ENCODE measurements around the gene STK38.

The STK38 gene

GRCh38 chr6:36515844-36516243, 31.4 kb downstream of the STK38 start:
- H3K27me3 ChIP-seq (ENCODE audit: control insufficient read depth, insufficient read depth, low read length): no peaks in the 10 kb centered on the region
- no peak overlapping the region for H3K27ac ChIP-seq (ENCODE audit: low read length)
- H3K36me3 ChIP-seq (ENCODE audit: control insufficient read depth, low read depth, low read length): peaks cover 36% of the 10 kb centered on the region
- H3K4me1 ChIP-seq (ENCODE audit: control insufficient read depth, low read depth, low read length): no peaks in the 10 kb centered on the region
- no peak overlapping the region for H3K9ac ChIP-seq (ENCODE audit: low read length)
- H3K4me3 ChIP-seq (ENCODE audit: low read length): no peak overlapping the region
- H3K9me3 ChIP-seq (ENCODE audit: control insufficient read depth, low read depth, low read length): no peaks in the 10 kb centered on the region

GRCh38 chr6:36514554-36515456, 32.5 kb downstream of the STK38 start:
- no peak overlapping the region for H3K9ac ChIP-seq (ENCODE audit: low read length)
- no peaks in the 10 kb centered on the region for H3K9me3 ChIP-seq (ENCODE audit: control insufficient read depth, low read depth, low read length)
- no peaks in the 10 kb centered on the region for H3K4me1 ChIP-seq (ENCODE audit: control insufficient read depth, low read depth, low read length)
- H3K36me3 ChIP-seq (ENCODE audit: control insufficient read depth, low read depth, low read length): peaks cover 26% of the 10 kb centered on the region
- H3K27ac ChIP-seq (ENCODE audit: low read length): no peak overlapping the region
- H3K27me3 ChIP-seq (ENCODE audit: control insufficient read depth, insufficient read depth, low read length): no peaks in the 10 kb centered on the region
- H3K4me3 ChIP-seq (ENCODE audit: low read length): no peak overlapping the region

GRCh38 chr6:36510365-36510764, 36.9 kb downstream of the STK38 start:
- H3K27me3 ChIP-seq (ENCODE audit: control insufficient read depth, insufficient read depth, low read length): no peaks in the 10 kb centered on the region
- no peaks in the 10 kb centered on the region for H3K4me1 ChIP-seq (ENCODE audit: control insufficient read depth, low read depth, low read length)
- H3K27ac ChIP-seq (ENCODE audit: low read length): no peak overlapping the region
- H3K36me3 ChIP-seq (ENCODE audit: control insufficient read depth, low read depth, low read length): peaks cover 16% of the 10 kb centered on the region
- no peak overlapping the region for H3K4me3 ChIP-seq (ENCODE audit: low read length)
- H3K9ac ChIP-seq (ENCODE audit: low read length): no peak overlapping the region
- no peaks in the 10 kb centered on the region for H3K9me3 ChIP-seq (ENCODE audit: control insufficient read depth, low read depth, low read length)

GRCh38 chr6:36508532-36508931, 38.7 kb downstream of the STK38 start:
- no peaks in the 10 kb centered on the region for H3K27me3 ChIP-seq (ENCODE audit: control insufficient read depth, insufficient read depth, low read length)
- no peaks in the 10 kb centered on the region for H3K4me1 ChIP-seq (ENCODE audit: control insufficient read depth, low read depth, low read length)
- H3K9ac ChIP-seq (ENCODE audit: low read length): no peak overlapping the region
- H3K27ac ChIP-seq (ENCODE audit: low read length): no peak overlapping the region
- no peaks in the 10 kb centered on the region for H3K9me3 ChIP-seq (ENCODE audit: control insufficient read depth, low read depth, low read length)
- no peak overlapping the region for H3K4me3 ChIP-seq (ENCODE audit: low read length)
- peaks cover 11% of the 10 kb centered on the region for H3K36me3 ChIP-seq (ENCODE audit: control insufficient read depth, low read depth, low read length)

- H3K27me3 ChIP-seq (ENCODE audit: control insufficient read depth, insufficient read depth, low read length): no peaks in the 10 kb centered on the region
- H3K27ac ChIP-seq (ENCODE audit: low read length): no peak overlapping the region
- no peak overlapping the region for H3K4me3 ChIP-seq (ENCODE audit: low read length)
- H3K4me1 ChIP-seq (ENCODE audit: control insufficient read depth, low read depth, low read length): no peaks in the 10 kb centered on the region
- H3K9me3 ChIP-seq (ENCODE audit: control insufficient read depth, low read depth, low read length): no peaks in the 10 kb centered on the region
- H3K9ac ChIP-seq (ENCODE audit: low read length): no peak overlapping the region
- peaks cover 11% of the 10 kb centered on the region for H3K36me3 ChIP-seq (ENCODE audit: control insufficient read depth, low read depth, low read length)
These were observed 40.7 kb downstream of the STK38 start for GRCh38 chr6:36506611-36507010.

GRCh38 chr6:36505744-36506534, 41.3 kb downstream of the STK38 start:
- Histone ChIP-seq H3K4me1 (ENCODE audit: control insufficient read depth, low read depth, low read length) (no peaks in the 10 kb centered on the region), H3K9ac (ENCODE audit: low read length) (no peak overlapping the region), H3K9me3 (ENCODE audit: control insufficient read depth, low read depth, low read length) (no peaks in the 10 kb centered on the region), H3K36me3 (ENCODE audit: control insufficient read depth, low read depth, low read length) (peaks cover 11% of the 10 kb centered on the region), H3K4me3 (ENCODE audit: low read length) (no peak overlapping the region), H3K27ac (ENCODE audit: low read length) (no peak overlapping the region), H3K27me3 (ENCODE audit: control insufficient read depth, insufficient read depth, low read length) (no peaks in the 10 kb centered on the region)

- Histone ChIP-seq H3K9me3 (ENCODE audit: control insufficient read depth, low read depth, low read length) (no peaks in the 10 kb centered on the region), H3K4me1 (ENCODE audit: control insufficient read depth, low read depth, low read length) (no peaks in the 10 kb centered on the region), H3K9ac (ENCODE audit: low read length) (no peak overlapping the region), H3K27ac (ENCODE audit: low read length) (no peak overlapping the region), H3K27me3 (ENCODE audit: control insufficient read depth, insufficient read depth, low read length) (no peaks in the 10 kb centered on the region), H3K36me3 (ENCODE audit: control insufficient read depth, low read depth, low read length) (peaks cover 11% of the 10 kb centered on the region), H3K4me3 (ENCODE audit: low read length) (no peak overlapping the region)
These were observed 42.3 kb downstream of the STK38 start for GRCh38 chr6:36504982-36505381.

GRCh38 chr6:36504181-36504580, 43.1 kb downstream of the STK38 start:
- no peaks in the 10 kb centered on the region for H3K4me1 ChIP-seq (ENCODE audit: control insufficient read depth, low read depth, low read length)
- no peak overlapping the region for H3K27ac ChIP-seq (ENCODE audit: low read length)
- no peaks in the 10 kb centered on the region for H3K9me3 ChIP-seq (ENCODE audit: control insufficient read depth, low read depth, low read length)
- H3K4me3 ChIP-seq (ENCODE audit: low read length): no peak overlapping the region
- peaks cover 11% of the 10 kb centered on the region for H3K36me3 ChIP-seq (ENCODE audit: control insufficient read depth, low read depth, low read length)
- H3K27me3 ChIP-seq (ENCODE audit: control insufficient read depth, insufficient read depth, low read length): no peaks in the 10 kb centered on the region
- no peak overlapping the region for H3K9ac ChIP-seq (ENCODE audit: low read length)

- no peak overlapping the region for H3K9ac ChIP-seq (ENCODE audit: low read length)
- no peak overlapping the region for H3K4me3 ChIP-seq (ENCODE audit: low read length)
- H3K9me3 ChIP-seq (ENCODE audit: control insufficient read depth, low read depth, low read length): no peaks in the 10 kb centered on the region
- no peaks in the 10 kb centered on the region for H3K27me3 ChIP-seq (ENCODE audit: control insufficient read depth, insufficient read depth, low read length)
- H3K27ac ChIP-seq (ENCODE audit: low read length): no peak overlapping the region
- peaks cover 20% of the 10 kb centered on the region for H3K36me3 ChIP-seq (ENCODE audit: control insufficient read depth, low read depth, low read length)
- H3K4me1 ChIP-seq (ENCODE audit: control insufficient read depth, low read depth, low read length): no peaks in the 10 kb centered on the region
These were observed 45.6 kb downstream of the STK38 start for GRCh38 chr6:36501686-36502085.

GRCh38 chr6:36499918-36500317, 47.4 kb downstream of the STK38 start:
- H3K27ac ChIP-seq (ENCODE audit: low read length): no peak overlapping the region
- no peaks in the 10 kb centered on the region for H3K9me3 ChIP-seq (ENCODE audit: control insufficient read depth, low read depth, low read length)
- no peaks in the 10 kb centered on the region for H3K27me3 ChIP-seq (ENCODE audit: control insufficient read depth, insufficient read depth, low read length)
- no peak overlapping the region for H3K4me3 ChIP-seq (ENCODE audit: low read length)
- H3K36me3 ChIP-seq (ENCODE audit: control insufficient read depth, low read depth, low read length): peaks cover 23% of the 10 kb centered on the region
- no peaks in the 10 kb centered on the region for H3K4me1 ChIP-seq (ENCODE audit: control insufficient read depth, low read depth, low read length)
- H3K9ac ChIP-seq (ENCODE audit: low read length): no peak overlapping the region

- Histone ChIP-seq H3K36me3 (ENCODE audit: control insufficient read depth, low read depth, low read length) (peaks cover 32% of the 10 kb centered on the region), H3K27ac (ENCODE audit: low read length) (no peak overlapping the region), H3K9me3 (ENCODE audit: control insufficient read depth, low read depth, low read length) (no peaks in the 10 kb centered on the region), H3K4me3 (ENCODE audit: low read length) (no peak overlapping the region), H3K4me1 (ENCODE audit: control insufficient read depth, low read depth, low read length) (peaks cover 4% of the 10 kb centered on the region), H3K9ac (ENCODE audit: low read length) (no peak overlapping the region), H3K27me3 (ENCODE audit: control insufficient read depth, insufficient read depth, low read length) (no peaks in the 10 kb centered on the region)
These were observed 52.2 kb downstream of the STK38 start for GRCh38 chr6:36495086-36495485.
